Left lung (tissue), 10 donors: ENCODE results near the gene UCHL5. TPM values are rescaled to one million over a fixed set of nuclear protein-coding genes. Genes with fewer than 3 reads are reported as not detected.
"Not testable (repeated sequence)": the region's sequence is repeated elsewhere in the genome, so short reads cannot be mapped to it uniquely, and the experiment has no call there.

Experiments
- ATAC-seq: fragments of 200-7000 bp; cut with Tn5 transposase; one replicate; pipeline ENCODE4 v1.9.1; 2020; ENCODE audit warnings: moderate library complexity
- DNase-seq, 4 donors: peaks; one replicate each; pipeline ENCODE4 v3.0.0-alpha.2; 2013 to 2020
- H3K27ac ChIP-seq, 2 donors: fragments of 200-600 bp; sonication (generic) in 1 of 2; one replicate each; pipeline versions ENCODE4 v1.5.0 to v1.8.0; 2020 to 2021
- H3K27me3 ChIP-seq, 2 donors: fragments of 200-600 bp; sonication (generic) in 1 of 2; one replicate each; pipeline versions ENCODE4 v1.5.0 to v1.8.0; 2020 to 2021
- H3K36me3 ChIP-seq, 2 donors: fragments of 200-600 bp; sonication (generic) in 1 of 2; one replicate each; pipeline versions ENCODE4 v1.5.0 to v1.8.0; 2020 to 2021
- H3K4me1 ChIP-seq, 2 donors: fragments of 200-600 bp; one replicate each; pipeline ENCODE4 v1.8.0; 2021
- H3K4me3 ChIP-seq, 2 donors: fragments of 200-600 bp; sonication (generic) in 1 of 2; one replicate each; pipeline versions ENCODE4 v1.5.0 to v1.8.0; 2020 to 2021; ENCODE audit warnings: mild to moderate bottlenecking in 1 of 2
- H3K9me3 ChIP-seq, 2 donors: fragments of 200-600 bp; sonication (generic) in 1 of 2; one replicate each; pipeline versions ENCODE4 v1.5.0 to v1.8.0; 2020 to 2021
- intact Hi-C, 2 donors: fragments of 100-400 bp; cut with DNase I; formaldehyde crosslinking; loops; one replicate each; pipeline versions ENCODE4 v1.11.2 to v1.14.2; 2022
- polyA plus RNA-seq, 6 donors: library from polyadenylated mRNA; unstranded; fragments of 120-200 nt; gene quantifications; one replicate each; pipeline ENCODE4 v1.2.1, GENCODE V29; 2013; ENCODE audit not compliant: insufficient read length in 6 of 6
- total RNA-seq, 2 donors: library from RNA; stranded (reverse); fragmentation: NEBNext Ultra II Directional; extraction: Animal tissue kit (Norgen Biotek cat#: 25700); gene quantifications; one replicate each; pipeline ENCODE4 v1.2.1, GENCODE V29; 2021
- TF ChIP-seq, protein P1 (sequence below), 2 donors: fragments of 200-600 bp; sonication (generic) in 1 of 2; IDR thresholded peaks; one replicate each; pipeline versions ENCODE4 v1.5.0 to v1.8.0; 2021; ENCODE audit warnings: antibody characterized with exemption in 2 of 2
- donor health status: DM: no; HTN: yes; CAD: no.
- donor health status: DM: no; HTN: no; CAD: no.

Gene UCHL5
- total and polyA plus RNA-seq, 8 donors = 27.9 to 48.7 (median 44.5) TPM

DNA sequence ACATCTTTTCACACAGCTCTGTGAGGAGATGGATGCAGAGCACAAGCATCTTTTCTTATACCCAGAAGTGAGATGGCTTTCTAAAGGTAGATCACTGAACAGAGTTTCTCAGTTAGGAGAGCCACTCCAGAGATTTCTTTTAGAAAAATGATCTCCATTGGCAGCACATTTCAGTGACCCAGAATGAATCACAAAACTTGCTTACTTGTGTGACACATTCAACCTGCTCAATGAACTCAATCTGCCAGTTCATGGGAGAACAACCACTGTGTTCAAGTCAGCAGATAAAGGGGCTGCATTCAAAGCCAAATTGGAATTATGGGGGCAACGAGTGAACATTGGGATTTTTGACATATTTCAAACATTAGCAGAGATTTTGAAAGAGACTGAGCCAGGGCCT lies 78.3 kb downstream of the UCHL5 start:
- Histone ChIP-seq H3K9me3 (no peaks in the 10 kb centered on the region), H3K27ac (no peak overlapping the region), H3K4me3 (no peak overlapping the region), H3K4me1 (no peaks in the 10 kb centered on the region), H3K27me3 (no peaks in the 10 kb centered on the region), H3K36me3 (no peaks in the 10 kb centered on the region)
- intact Hi-C loops = no loop called here
- TF ChIP-seq, protein P1, sequence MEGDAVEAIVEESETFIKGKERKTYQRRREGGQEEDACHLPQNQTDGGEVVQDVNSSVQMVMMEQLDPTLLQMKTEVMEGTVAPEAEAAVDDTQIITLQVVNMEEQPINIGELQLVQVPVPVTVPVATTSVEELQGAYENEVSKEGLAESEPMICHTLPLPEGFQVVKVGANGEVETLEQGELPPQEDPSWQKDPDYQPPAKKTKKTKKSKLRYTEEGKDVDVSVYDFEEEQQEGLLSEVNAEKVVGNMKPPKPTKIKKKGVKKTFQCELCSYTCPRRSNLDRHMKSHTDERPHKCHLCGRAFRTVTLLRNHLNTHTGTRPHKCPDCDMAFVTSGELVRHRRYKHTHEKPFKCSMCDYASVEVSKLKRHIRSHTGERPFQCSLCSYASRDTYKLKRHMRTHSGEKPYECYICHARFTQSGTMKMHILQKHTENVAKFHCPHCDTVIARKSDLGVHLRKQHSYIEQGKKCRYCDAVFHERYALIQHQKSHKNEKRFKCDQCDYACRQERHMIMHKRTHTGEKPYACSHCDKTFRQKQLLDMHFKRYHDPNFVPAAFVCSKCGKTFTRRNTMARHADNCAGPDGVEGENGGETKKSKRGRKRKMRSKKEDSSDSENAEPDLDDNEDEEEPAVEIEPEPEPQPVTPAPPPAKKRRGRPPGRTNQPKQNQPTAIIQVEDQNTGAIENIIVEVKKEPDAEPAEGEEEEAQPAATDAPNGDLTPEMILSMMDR (IDR thresholded peaks at IDR 0.05) = no peak
- DNase-seq (no peak), ATAC-seq (no peak)

DNA sequence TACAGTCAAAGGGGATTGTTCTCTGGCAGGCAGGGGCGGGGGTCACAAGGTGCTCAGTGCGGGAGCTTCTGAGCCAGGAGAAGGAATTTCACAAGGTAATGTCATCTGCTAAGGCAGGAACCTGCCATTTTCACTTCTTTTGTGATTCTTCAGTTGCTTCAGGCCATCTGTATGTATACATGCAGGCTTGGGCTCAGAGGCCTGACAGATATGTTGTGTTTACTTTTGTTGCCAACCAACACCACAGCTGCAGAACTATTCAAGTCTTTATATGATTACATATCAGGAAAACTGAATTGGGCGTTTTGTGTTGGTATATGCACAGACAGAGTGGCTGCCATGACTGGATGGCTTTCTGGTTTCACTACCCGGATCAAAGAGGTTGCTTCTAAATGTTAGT lies 78.8 kb downstream of the UCHL5 start:
- ATAC-seq, H3K27ac ChIP-seq, H3K4me1 ChIP-seq, H3K9me3 ChIP-seq, H3K36me3 ChIP-seq, H3K4me3 ChIP-seq, intact Hi-C loops, H3K27me3 ChIP-seq: not testable (repeated sequence)
- DNase-seq = peak in 1 of 4 donors; percentile 4

DNA sequence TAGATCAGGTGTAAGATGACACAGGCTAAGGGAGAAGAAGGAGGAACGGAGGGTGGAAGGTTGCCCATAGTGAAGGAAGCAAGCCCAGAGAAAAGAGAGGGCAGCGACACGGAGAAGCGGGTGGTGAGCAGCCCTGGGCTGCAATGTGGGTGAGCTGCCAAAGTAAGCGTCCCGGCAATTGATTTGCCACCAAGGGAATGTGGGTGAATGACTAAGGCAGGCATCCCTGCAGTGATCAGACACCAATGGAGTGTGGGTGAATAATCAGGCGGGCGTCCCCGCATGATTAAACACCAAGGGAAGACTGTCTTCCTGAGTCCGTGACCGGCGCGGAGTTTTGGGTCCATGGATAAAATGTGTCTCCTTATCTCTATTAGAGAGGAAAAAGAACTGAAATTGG lies 79.6 kb downstream of the UCHL5 start:
- Histone ChIP-seq H3K27ac (no peak overlapping the region), H3K9me3 (no peaks in the 10 kb centered on the region), H3K27me3 (no peaks in the 10 kb centered on the region), H3K4me3 (no peak overlapping the region), H3K36me3 (no peaks in the 10 kb centered on the region), H3K4me1 (no peaks in the 10 kb centered on the region)
- intact Hi-C loops = no loop called here
- DNase-seq (no peak), ATAC-seq (no peak)
- TF ChIP-seq, protein P1 (IDR thresholded peaks at IDR 0.05) = no peak

DNA sequence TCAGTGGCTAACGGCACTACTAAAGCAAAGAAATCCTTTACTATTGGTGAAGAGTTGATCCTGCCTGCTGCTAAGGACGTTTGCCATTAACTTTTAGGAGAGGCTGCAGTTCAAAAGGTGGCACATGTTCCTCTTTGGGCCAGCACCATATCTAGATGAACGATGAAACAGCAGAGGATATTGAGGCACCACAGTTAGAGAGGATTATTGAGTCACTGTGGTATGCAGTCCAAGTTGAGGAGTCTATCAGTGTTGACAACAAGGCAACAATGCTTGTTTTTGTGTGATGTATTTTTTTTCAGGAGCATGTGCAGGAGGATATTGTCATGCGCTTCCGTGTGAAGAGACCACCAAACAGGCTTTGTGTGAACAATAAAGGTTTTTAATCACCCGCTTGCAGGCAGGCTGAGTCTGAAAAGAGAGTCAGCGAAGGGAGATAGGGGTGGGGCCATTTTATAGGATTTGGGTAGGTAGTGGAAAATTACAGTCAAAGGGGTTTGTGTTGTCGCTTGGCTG lies 80.9 kb downstream of the UCHL5 start:
- Histone ChIP-seq H3K27ac (no peak overlapping the region), H3K27me3 (no peaks in the 10 kb centered on the region), H3K9me3 (no peaks in the 10 kb centered on the region), H3K36me3 (no peaks in the 10 kb centered on the region), H3K4me3 (no peak overlapping the region), H3K4me1 (no peaks in the 10 kb centered on the region)
- DNase-seq (no peak), ATAC-seq (no peak)
- intact Hi-C loops = no loop called here
- TF ChIP-seq, protein P1 (IDR thresholded peaks at IDR 0.05) = no peak

DNA sequence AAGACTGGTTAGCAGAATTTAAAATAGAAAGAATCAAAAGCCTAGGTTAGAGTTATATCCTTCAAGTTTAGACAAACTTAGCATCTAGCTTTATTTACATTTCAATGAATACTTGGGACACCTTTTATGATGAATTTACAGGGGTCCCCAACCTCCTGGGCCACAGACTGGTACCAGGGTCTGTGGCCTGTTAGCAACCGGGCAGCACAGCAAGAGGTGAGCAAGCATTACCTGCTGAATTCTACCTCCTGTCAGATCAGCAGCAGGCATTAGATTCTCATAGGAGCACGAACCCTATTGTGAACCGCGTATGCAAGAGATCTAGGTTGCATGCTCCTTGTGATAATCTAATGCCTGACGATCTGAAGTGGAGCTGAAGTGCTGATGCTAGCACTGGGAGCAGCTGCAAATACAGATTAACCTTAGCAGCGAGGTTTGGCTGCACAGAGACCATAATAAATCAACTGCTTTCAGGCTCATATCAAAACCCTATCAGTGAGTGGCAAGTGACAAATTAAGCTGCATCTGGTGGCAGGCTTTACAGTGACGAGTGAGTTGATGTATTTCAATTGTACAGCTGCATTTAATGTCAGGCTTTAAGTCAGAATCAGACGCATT lies 82.0 kb downstream of the UCHL5 start:
- TF ChIP-seq, protein P1 (IDR thresholded peaks at IDR 0.05) = no peak
- Histone ChIP-seq H3K27me3 (no peaks in the 10 kb centered on the region), H3K4me3 (no peak overlapping the region), H3K27ac (no peak overlapping the region), H3K36me3 (no peaks in the 10 kb centered on the region), H3K9me3 (no peaks in the 10 kb centered on the region), H3K4me1 (no peaks in the 10 kb centered on the region)
- DNase-seq (no peak), ATAC-seq (no peak)
- intact Hi-C loops = no loop called here

DNA sequence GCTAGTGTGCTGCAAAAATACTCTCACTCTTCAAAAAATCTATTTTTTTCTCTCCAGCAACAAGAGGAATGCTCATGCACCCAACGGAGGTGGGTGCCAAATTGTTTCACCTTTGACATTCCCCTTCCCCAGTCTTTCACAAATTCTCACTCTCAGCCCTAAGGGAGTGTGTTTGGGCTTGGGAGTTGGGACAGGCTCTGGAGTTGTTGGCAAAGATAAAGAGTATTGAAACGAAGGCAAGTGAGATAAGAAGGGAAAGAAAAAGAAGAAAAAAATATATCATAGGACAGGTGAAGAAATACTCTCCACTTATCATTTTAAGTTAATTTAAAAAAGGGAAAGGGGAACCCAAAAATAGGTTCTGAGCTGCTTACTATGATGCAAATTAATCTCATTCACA lies 82.6 kb downstream of the UCHL5 start:
- no peaks in the 10 kb centered on the region for H3K4me1 ChIP-seq
- no peak overlapping the region for H3K27ac ChIP-seq
- no peaks in the 10 kb centered on the region for H3K36me3 ChIP-seq
- H3K9me3 ChIP-seq = no peaks in the 10 kb centered on the region
- ATAC-seq (no peak), DNase-seq (no peak)
- TF ChIP-seq, protein P1 (IDR thresholded peaks at IDR 0.05) = no peak
- H3K27me3 ChIP-seq = no peaks in the 10 kb centered on the region
- intact Hi-C loops = no loop called here
- no peak overlapping the region for H3K4me3 ChIP-seq
